ENCODE results near the gene GJA4. TPM values are rescaled to one million over a fixed set of nuclear protein-coding genes. Genes with fewer than 3 reads are reported as not detected.

Gene GJA4
- total and polyA plus RNA-seq, 4 donors: 6.1 to 10.6 (median 9.1) TPM

DNA sequence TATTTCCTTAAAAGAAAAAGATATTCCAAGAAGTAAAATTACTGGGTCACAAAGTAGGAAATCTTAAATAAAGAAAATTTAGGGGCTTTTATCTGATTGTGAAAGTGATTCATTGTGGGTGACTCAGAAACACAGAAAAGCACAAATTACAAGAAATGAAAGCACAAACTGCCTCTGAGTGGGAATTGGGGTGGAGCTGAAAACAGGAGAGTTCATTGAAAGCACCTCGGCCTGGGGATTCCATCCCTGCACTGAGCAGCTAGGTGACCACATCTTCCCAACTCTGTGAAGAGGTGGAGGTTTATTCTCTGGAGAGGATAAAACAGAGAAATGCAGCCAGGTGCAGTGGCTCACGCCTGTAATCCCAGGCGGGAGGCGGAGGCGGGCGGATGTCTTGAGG, 7.4 kb downstream of the GJA4 start:
- no peak for DNase-seq (ENCODE audit: low spot score)
- Histone ChIP-seq H3K36me3 (ENCODE audit: control insufficient read depth in 4 of 4, insufficient read depth in 3 of 4, low read depth in 1 of 4, low read length in 3 of 4) (no peaks in the 10 kb centered on the region), H3K4me3 (ENCODE audit: low read depth in 1 of 3, low read length in 3 of 3) (no peak overlapping the region), H3K9me3 (ENCODE audit: control insufficient read depth in 4 of 4, low read length in 3 of 4) (peaks cover 0 to 2% (median 0%) of the 10 kb centered on the region in 4 donors), H3K27me3 (ENCODE audit: control insufficient read depth in 4 of 4, insufficient read depth in 4 of 4, low read length in 3 of 4) (no peaks in the 10 kb centered on the region), H3K9ac (ENCODE audit: low read depth in 1 of 2, low read length in 2 of 2) (no peak overlapping the region), H3K27ac (ENCODE audit: low read depth in 1 of 2, low read length in 2 of 2) (no peak overlapping the region), H3K4me1 (ENCODE audit: control insufficient read depth in 4 of 4, insufficient read depth in 4 of 4, low read length in 3 of 4) (peaks cover 0 to 4% (median 0%) of the 10 kb centered on the region in 4 donors)
- TF ChIP-seq JUND (IDR thresholded peaks at IDR 0.05) (no peak), RAD21 (IDR thresholded peaks at IDR 0.05) (no peak), EGR1 (IDR thresholded peaks at IDR 0.05; ENCODE audit: low read depth in 2 of 2) (no peak), FOXA1 (IDR thresholded peaks at IDR 0.05) (no peak), REST (IDR thresholded peaks at IDR 0.05) (no peak), FOXA2 (IDR thresholded peaks at IDR 0.05) (no peak), RXRA (IDR thresholded peaks at IDR 0.05) (no peak), NR2F2 (IDR thresholded peaks at IDR 0.05) (no peak), SP1 (IDR thresholded peaks at IDR 0.05) (no peak), HNF4G (IDR thresholded peaks at IDR 0.05) (no peak), TAF1 (conservative IDR thresholded peaks at IDR 0.05) (no peak), ATF3 (IDR thresholded peaks at IDR 0.05) (no peak), YY1 (IDR thresholded peaks at IDR 0.05) (no peak)
- TF ChIP-seq, protein P1, sequence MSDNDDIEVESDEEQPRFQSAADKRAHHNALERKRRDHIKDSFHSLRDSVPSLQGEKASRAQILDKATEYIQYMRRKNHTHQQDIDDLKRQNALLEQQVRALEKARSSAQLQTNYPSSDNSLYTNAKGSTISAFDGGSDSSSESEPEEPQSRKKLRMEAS (IDR thresholded peaks at IDR 0.05): no peak
- TF ChIP-seq, protein P2, sequence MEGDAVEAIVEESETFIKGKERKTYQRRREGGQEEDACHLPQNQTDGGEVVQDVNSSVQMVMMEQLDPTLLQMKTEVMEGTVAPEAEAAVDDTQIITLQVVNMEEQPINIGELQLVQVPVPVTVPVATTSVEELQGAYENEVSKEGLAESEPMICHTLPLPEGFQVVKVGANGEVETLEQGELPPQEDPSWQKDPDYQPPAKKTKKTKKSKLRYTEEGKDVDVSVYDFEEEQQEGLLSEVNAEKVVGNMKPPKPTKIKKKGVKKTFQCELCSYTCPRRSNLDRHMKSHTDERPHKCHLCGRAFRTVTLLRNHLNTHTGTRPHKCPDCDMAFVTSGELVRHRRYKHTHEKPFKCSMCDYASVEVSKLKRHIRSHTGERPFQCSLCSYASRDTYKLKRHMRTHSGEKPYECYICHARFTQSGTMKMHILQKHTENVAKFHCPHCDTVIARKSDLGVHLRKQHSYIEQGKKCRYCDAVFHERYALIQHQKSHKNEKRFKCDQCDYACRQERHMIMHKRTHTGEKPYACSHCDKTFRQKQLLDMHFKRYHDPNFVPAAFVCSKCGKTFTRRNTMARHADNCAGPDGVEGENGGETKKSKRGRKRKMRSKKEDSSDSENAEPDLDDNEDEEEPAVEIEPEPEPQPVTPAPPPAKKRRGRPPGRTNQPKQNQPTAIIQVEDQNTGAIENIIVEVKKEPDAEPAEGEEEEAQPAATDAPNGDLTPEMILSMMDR (IDR thresholded peaks at IDR 0.05; ENCODE audit: low read depth, low read length, missing input control): no peak
- WGBS: 86% methylated on average over 6 of the region's 6 CpGs

DNA sequence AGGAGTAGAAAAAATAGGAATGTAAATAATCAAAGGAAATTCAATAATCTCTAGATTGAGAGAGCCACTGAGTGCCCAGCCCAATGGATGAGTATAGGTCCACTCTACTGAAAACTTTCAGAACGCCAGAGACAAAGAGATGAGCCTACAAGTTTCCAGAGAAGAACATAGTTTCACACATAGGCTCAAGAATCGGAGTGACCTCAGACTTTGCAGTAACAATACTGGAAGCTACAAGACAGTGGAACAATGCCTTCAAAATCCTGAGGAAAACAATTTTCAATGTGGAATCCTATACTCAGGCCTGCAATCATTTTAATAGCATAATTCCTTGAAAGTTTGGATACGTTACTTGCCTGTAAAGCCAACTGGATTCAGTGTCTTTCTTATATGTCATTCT, 11.0 kb downstream of the GJA4 start:
- Histone ChIP-seq H3K36me3 (ENCODE audit: control insufficient read depth in 4 of 4, insufficient read depth in 3 of 4, low read depth in 1 of 4, low read length in 3 of 4) (no peaks in the 10 kb centered on the region), H3K4me3 (ENCODE audit: low read depth in 1 of 3, low read length in 3 of 3) (no peak overlapping the region), H3K4me1 (ENCODE audit: control insufficient read depth in 4 of 4, insufficient read depth in 4 of 4, low read length in 3 of 4) (no peaks in the 10 kb centered on the region), H3K9ac (ENCODE audit: low read depth in 1 of 2, low read length in 2 of 2) (no peak overlapping the region), H3K27me3 (ENCODE audit: control insufficient read depth in 4 of 4, insufficient read depth in 4 of 4, low read length in 3 of 4) (no peaks in the 10 kb centered on the region), H3K9me3 (ENCODE audit: control insufficient read depth in 4 of 4, low read length in 3 of 4) (peaks cover 0 to 2% (median 0%) of the 10 kb centered on the region in 4 donors), H3K27ac (ENCODE audit: low read depth in 1 of 2, low read length in 2 of 2) (no peak overlapping the region)
- 98% methylated on average over 3 of the region's 3 CpGs for WGBS
- TF ChIP-seq NR2F2 (IDR thresholded peaks at IDR 0.05) (no peak), GABPA (IDR thresholded peaks at IDR 0.05 in 1 of 2, conservative IDR thresholded peaks at IDR 0.05 in 1 of 2) (no peak), EGR1 (IDR thresholded peaks at IDR 0.05; ENCODE audit: low read depth in 2 of 2) (no peak), SP1 (IDR thresholded peaks at IDR 0.05) (no peak), ZBTB33 (IDR thresholded peaks at IDR 0.05) (no peak), YY1 (IDR thresholded peaks at IDR 0.05) (no peak), HNF4A (conservative IDR thresholded peaks at IDR 0.05) (no peak), FOXA2 (IDR thresholded peaks at IDR 0.05) (no peak), RAD21 (IDR thresholded peaks at IDR 0.05) (no peak), REST (IDR thresholded peaks at IDR 0.05) (no peak), RXRA (IDR thresholded peaks at IDR 0.05) (no peak)
- TF ChIP-seq, protein P1 (IDR thresholded peaks at IDR 0.05): no peak
- TF ChIP-seq, protein P2 (IDR thresholded peaks at IDR 0.05; ENCODE audit: low read depth, low read length, missing input control): no peak
- DNase-seq (ENCODE audit: low spot score): no peak

Data from liver (tissue), 9 donors.